Adrenal gland (tissue), 12 donors: ENCODE measurements around the gene KCNH5. TPM values are rescaled to one million over a fixed set of nuclear protein-coding genes. Genes with fewer than 3 reads are reported as not detected.

Source experiments
- DNase-seq, 7 donors: peaks; one replicate each; pipeline ENCODE4 v3.0.0-alpha.2; 2019 to 2020
- H3K27ac ChIP-seq, 5 donors: fragments of 200-600 bp; sonication (generic) in 4 of 5; 1 replicate in 3 of 5; 2 replicates in 2 of 5; pipeline versions ENCODE4 v1.5.1 to v1.8.0; 2016 to 2020; ENCODE audit warnings: mild to moderate bottlenecking in 1 of 5
- H3K27me3 ChIP-seq: fragments of 200-600 bp; 2 replicates; pipeline ENCODE4 v1.8.0; 2021
- H3K36me3 ChIP-seq, 2 donors: fragments of 200-600 bp; replicated peaks in 1 of 2; 1 replicate in 1 of 2; 2 replicates in 1 of 2; pipeline versions ENCODE4 v1.5.1 to v1.8.0; 2018 to 2022
- H3K4me1 ChIP-seq, 2 donors: fragments of 200-600 bp; replicated peaks in 1 of 2; 1 replicate in 1 of 2; 2 replicates in 1 of 2; pipeline versions ENCODE4 v1.5.1 to v1.8.0; 2018 to 2021
- H3K4me3 ChIP-seq, 4 donors: fragments of 200-600 bp; sonication (generic) in 3 of 4; one replicate each; pipeline ENCODE4 v1.5.1; 2016 to 2018
- H3K9me3 ChIP-seq, 3 donors: fragments of 200-600 bp; sonication (generic) in 1 of 3; replicated peaks in 1 of 3; 1 replicate in 2 of 3; 2 replicates in 1 of 3; pipeline versions ENCODE4 v1.5.1 to v1.8.0; 2016 to 2021
- POLR2A ChIP-seq, 2 donors: fragments of 450-650 bp; IDR thresholded peaks; one replicate each; pipeline ENCODE4 v1.6.1; 2017; ENCODE audit warnings: antibody characterized with exemption in 2 of 2, mild to moderate bottlenecking in 2 of 2, moderate library complexity in 1 of 2
- WGBS, 4 donors: extraction: QIAGEN DNeasy Blood & Tissue Kit in 2 of 4; methylation state at CpG; one replicate each; pipeline versions ENCODE4 v1.1.5 to v1.1.7; 2013 to 2017; 5-methylcytosine and 5-hydroxymethylcytosine counted together
- intact Hi-C, 2 donors: fragments of 100-400 bp; cut with DNase I; formaldehyde crosslinking; loops; one replicate each; pipeline versions ENCODE4 v1.14.1 to v1.15.0; 2022 to 2023
- polyA plus RNA-seq, 3 donors: library from polyadenylated mRNA; stranded (reverse); fragments of 200-250 nt in 2 of 3; fragments of 350-450 nt in 1 of 3; fragmentation: Illumina TruSeq in 1 of 3; extraction: RNeasy Lipid Tissue Mini Kit (QIAGEN cat#74804) in 1 of 3; gene quantifications; one replicate each; pipeline ENCODE4 v1.2.3, GENCODE V29; 2013 to 2014
- total RNA-seq, 9 donors: library from RNA; depleted of rRNA in 4 of 9; stranded (reverse); fragments of >200 nt in 4 of 9; fragments of 120-200 nt in 1 of 9; fragmentation: NEBNext Ultra II Directional in 1 of 9; extraction: Animal tissue kit (Norgen Biotek cat#: 25700) in 1 of 9; gene quantifications; one replicate each; pipeline versions ENCODE4 v1.1.0 to v1.2.4, GENCODE V29; 2013 to 2023
- TF ChIP-seq, protein P1 (sequence below), 6 experiments: fragments of 450-650 bp in 4 of 6; fragments of 200-600 bp in 2 of 6; sonication (generic) in 1 of 6; IDR thresholded peaks; 1 replicate in 5 of 6; 2 replicates in 1 of 6; pipeline versions ENCODE4 v1.5.1 to v1.8.0; 2016 to 2021; ENCODE audit warnings: antibody characterized with exemption in 6 of 6, mild to moderate bottlenecking in 2 of 6, moderate library complexity in 1 of 6
- donor health status: healthy with polysubstance abuse.
- donor health status: Bipolar disorder and iron deficiency.
- donor health status: DM: yes; HTN: yes; CAD: no.
- donor health status: DM: no; HTN: no; CAD: no.
- donor health status: DM: no; HTN: no; CAD: no.
- donor health status: DM: yes; HTN: yes; CAD: no.

The KCNH5 gene
- total and polyA plus RNA-seq, 12 donors, result 0.10 to 3.2 (median 0.84) TPM; not detected in 4

DNA sequence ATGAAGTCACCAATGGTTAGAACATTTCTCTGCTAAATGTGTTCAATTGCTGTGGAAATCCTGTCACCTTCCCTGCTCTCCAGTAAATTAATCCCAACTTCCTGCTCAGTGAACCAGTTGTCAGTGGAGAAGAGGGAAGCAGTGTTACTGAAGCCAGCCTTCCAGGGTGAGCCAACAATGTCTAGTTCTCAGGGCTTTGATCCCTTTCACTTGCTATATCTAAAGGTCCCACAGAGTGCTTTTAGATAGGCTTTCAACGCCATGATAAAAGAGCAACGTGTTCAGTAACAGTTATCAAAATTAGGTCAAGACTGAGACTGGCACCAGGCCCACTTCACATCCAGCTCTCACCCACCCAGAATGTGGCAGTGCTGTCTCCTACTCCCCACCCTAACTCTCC is 139.7 kb downstream of the KCNH5 start:
- DNase-seq, result no peak
- intact Hi-C loops, result no loop called here
- Histone ChIP-seq H3K9me3 (no peaks in the 10 kb centered on the region), H3K27me3 (no peaks in the 10 kb centered on the region), H3K4me1 (no peaks in the 10 kb centered on the region), H3K36me3 (no peaks in the 10 kb centered on the region), H3K27ac (no peak overlapping the region), H3K4me3 (no peak overlapping the region)
- TF ChIP-seq, protein P1, sequence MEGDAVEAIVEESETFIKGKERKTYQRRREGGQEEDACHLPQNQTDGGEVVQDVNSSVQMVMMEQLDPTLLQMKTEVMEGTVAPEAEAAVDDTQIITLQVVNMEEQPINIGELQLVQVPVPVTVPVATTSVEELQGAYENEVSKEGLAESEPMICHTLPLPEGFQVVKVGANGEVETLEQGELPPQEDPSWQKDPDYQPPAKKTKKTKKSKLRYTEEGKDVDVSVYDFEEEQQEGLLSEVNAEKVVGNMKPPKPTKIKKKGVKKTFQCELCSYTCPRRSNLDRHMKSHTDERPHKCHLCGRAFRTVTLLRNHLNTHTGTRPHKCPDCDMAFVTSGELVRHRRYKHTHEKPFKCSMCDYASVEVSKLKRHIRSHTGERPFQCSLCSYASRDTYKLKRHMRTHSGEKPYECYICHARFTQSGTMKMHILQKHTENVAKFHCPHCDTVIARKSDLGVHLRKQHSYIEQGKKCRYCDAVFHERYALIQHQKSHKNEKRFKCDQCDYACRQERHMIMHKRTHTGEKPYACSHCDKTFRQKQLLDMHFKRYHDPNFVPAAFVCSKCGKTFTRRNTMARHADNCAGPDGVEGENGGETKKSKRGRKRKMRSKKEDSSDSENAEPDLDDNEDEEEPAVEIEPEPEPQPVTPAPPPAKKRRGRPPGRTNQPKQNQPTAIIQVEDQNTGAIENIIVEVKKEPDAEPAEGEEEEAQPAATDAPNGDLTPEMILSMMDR (IDR thresholded peaks at IDR 0.05), result no peak
- TF ChIP-seq POLR2A (IDR thresholded peaks at IDR 0.05), result no peak
- 63 to 82% (median 65%) methylated on average over 2 of the region's 2 CpGs for WGBS, 4 donors

- Histone ChIP-seq H3K27ac (no peak overlapping the region), H3K36me3 (no peaks in the 10 kb centered on the region), H3K4me1 (no peaks in the 10 kb centered on the region), H3K4me3 (no peak overlapping the region), H3K9me3 (no peaks in the 10 kb centered on the region), H3K27me3 (no peaks in the 10 kb centered on the region)
- intact Hi-C loops, result no loop called here
- TF ChIP-seq, protein P1 (IDR thresholded peaks at IDR 0.05), result no peak
- TF ChIP-seq POLR2A (IDR thresholded peaks at IDR 0.05), result no peak
- 35 to 65% (median 47%) methylated on average over 2 of the region's 2 CpGs for WGBS, 4 donors
- no peak for DNase-seq
Observed at GRCh38 chr14:62897771-62898170, 147.5 kb downstream of the KCNH5 start.

DNA sequence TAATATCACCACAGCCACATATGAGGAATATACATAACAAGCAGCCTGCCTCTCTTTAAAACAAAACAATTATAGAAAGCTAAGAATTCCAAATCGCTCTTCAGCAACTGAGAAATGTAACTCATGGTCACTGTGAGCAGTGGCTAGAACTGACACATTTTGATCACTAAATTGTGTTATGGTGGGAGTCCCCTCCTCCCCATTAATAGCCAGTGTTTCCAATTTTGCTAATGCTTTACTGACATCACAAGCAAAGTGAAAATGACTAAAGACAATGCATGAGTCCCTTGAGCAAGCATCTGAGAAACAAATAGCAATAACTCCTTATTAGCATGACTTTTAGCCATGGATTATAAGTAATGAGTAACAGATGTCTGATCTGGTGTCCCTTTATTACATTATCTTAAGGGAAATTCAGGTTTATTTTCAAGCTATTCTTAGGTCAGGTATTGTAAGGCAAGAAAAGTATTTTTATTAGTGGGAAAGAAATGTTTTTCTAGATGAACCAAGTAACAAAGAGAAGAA is 148.3 kb downstream of the KCNH5 start:
- TF ChIP-seq, protein P1 (IDR thresholded peaks at IDR 0.05), result no peak
- no peak for TF ChIP-seq POLR2A (IDR thresholded peaks at IDR 0.05)
- intact Hi-C loops, result no loop called here

DNA sequence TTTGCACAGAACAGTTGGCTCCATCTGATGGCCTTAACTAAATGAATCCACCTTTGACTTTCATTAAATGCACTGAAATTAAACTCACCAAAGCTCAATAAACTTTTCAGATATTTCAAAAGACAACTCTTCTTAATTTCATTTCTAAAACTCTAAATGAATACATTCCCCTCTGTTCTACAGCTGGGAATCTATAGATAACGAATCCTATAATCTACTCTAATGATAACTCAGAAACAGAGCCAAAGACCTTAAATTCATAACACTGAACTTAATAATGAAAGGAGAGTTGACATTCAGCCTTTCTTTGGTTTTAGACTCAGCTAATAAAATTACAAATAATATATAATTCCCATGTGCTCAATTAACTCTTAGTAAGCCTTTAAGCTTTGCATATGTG is 150.5 kb downstream of the KCNH5 start:
- H3K27me3 ChIP-seq, result no peaks in the 10 kb centered on the region
- no peak overlapping the region for H3K27ac ChIP-seq
- DNase-seq, result no peak
- WGBS, 4 donors, result 70 to 82% (median 74%) methylated on average over 1 of the region's 1 CpG
- H3K36me3 ChIP-seq, result no peaks in the 10 kb centered on the region
- no peak for TF ChIP-seq POLR2A (IDR thresholded peaks at IDR 0.05)
- TF ChIP-seq, protein P1 (IDR thresholded peaks at IDR 0.05), result no peak
- intact Hi-C loops, result no loop called here
- no peaks in the 10 kb centered on the region for H3K9me3 ChIP-seq
- H3K4me1 ChIP-seq, result no peaks in the 10 kb centered on the region
- no peak overlapping the region for H3K4me3 ChIP-seq

More for the DNA sequence above, 148.3 kb downstream of the KCNH5 start:
- no peak for DNase-seq
- no peak overlapping the region for H3K27ac ChIP-seq
- WGBS, 4 donors, result 64 to 77% (median 71%) methylated on average over 1 of the region's 1 CpG
- no peaks in the 10 kb centered on the region for H3K4me1 ChIP-seq
- no peaks in the 10 kb centered on the region for H3K27me3 ChIP-seq
- no peaks in the 10 kb centered on the region for H3K36me3 ChIP-seq
- no peaks in the 10 kb centered on the region for H3K9me3 ChIP-seq
- no peak overlapping the region for H3K4me3 ChIP-seq
